H1 (cell line): ENCODE measurements around the gene RAB44. TPM values are rescaled to one million over a fixed set of nuclear protein-coding genes. Genes with fewer than 3 reads are reported as not detected.
A peak's percentile ranks its signal among the peaks of the same experiment; 100 is the strongest.

ENCODE experiments used
- CTCF ChIA-PET: fragments of 300-600 bp; sonication (Branson Sonifier 250); formaldehyde crosslinking; loops from one replicate; lab custom pipeline; 2021; ENCODE audit not compliant: partially characterized antibody; lab: Charles Lee
- POLR2A ChIA-PET: fragments of 300-600 bp; sonication (Branson Sonifier 250); formaldehyde crosslinking; loops from one replicate; lab custom pipeline; 2021; ENCODE audit warnings: inconsistent platforms; ENCODE audit not compliant: partially characterized antibody; lab: Charles Lee
- DNase-seq, 2 experiments: peaks; one replicate each; pipeline versions ENCODE4 v3.0.0 to v3.0.0-alpha.2; 2010 to 2022; ENCODE audit warnings: low spot score in 2 of 2, low read depth in 1 of 2, mixed read lengths in 1 of 2
- FAIRE-seq: peaks from 2 replicates; lab custom pipeline; 2011; peaks lifted over from hg19 to GRCh38; lab: Jason Lieb, UNC
- H2AFZ ChIP-seq: 2 replicates; pipeline ENCODE4 v1.8.1; 2012; ENCODE audit warnings: low read length, inconsistent platforms
- H2AK5ac ChIP-seq: 2 replicates; pipeline ENCODE4 v1.6.1; 2013; ENCODE audit warnings: low read depth, low read length
- H2BK120ac ChIP-seq: replicated peaks from 2 replicates; pipeline ENCODE3; 2013; ENCODE audit warnings: low read depth, low read length, inconsistent platforms
- H2BK12ac ChIP-seq: 2 replicates; pipeline ENCODE4 v1.6.1; 2013; ENCODE audit warnings: low read depth, low read length
- H2BK15ac ChIP-seq: 2 replicates; pipeline ENCODE4 v1.6.1; 2013; ENCODE audit warnings: low read length
- H2BK20ac ChIP-seq: 2 replicates; pipeline ENCODE4 v1.6.1; 2013; ENCODE audit warnings: low read length
- H2BK5ac ChIP-seq: 2 replicates; pipeline ENCODE4 v1.6.1; 2013; ENCODE audit warnings: low read depth, low read length
- H3K14ac ChIP-seq: 2 replicates; pipeline ENCODE4 v1.6.1; 2013; ENCODE audit warnings: inconsistent platforms; ENCODE audit not compliant: insufficient read length
- H3K18ac ChIP-seq: 2 replicates; pipeline ENCODE4 v1.6.1; 2013; ENCODE audit warnings: low read length; ENCODE audit errors: extremely low read depth
- H3K23ac ChIP-seq: 2 replicates; pipeline ENCODE4 v1.6.1; 2013; ENCODE audit warnings: inconsistent platforms; ENCODE audit not compliant: insufficient read length
- H3K23me2 ChIP-seq: 2 replicates; pipeline ENCODE4 v1.6.1; 2013; ENCODE audit warnings: low read depth, low read length
- H3K27ac ChIP-seq: 2 replicates; pipeline ENCODE4 v1.6.1; 2011; ENCODE audit warnings: low read depth, low read length, inconsistent platforms
- H3K27me3 ChIP-seq, 4 experiments: replicated peaks in 1 of 4; 1 replicate in 1 of 4; 2 replicates in 3 of 4; pipeline versions ENCODE4 v1.6.1 to v1.8.1; 2011 to 2013; ENCODE audit warnings: low read length in 3 of 4, mild to moderate bottlenecking in 3 of 4, inconsistent platforms in 2 of 4, mixed read lengths in 2 of 4, moderate library complexity in 1 of 4; ENCODE audit not compliant: control insufficient read depth in 3 of 4, insufficient read depth in 3 of 4; ENCODE audit errors: extremely low read depth in 1 of 4
- H3K36me3 ChIP-seq, 4 experiments: 2 replicates each; pipeline versions ENCODE4 v1.6.1 to v1.8.1; 2011 to 2013; ENCODE audit warnings: mild to moderate bottlenecking in 4 of 4, low read length in 3 of 4, moderate library complexity in 2 of 4, control low read depth in 1 of 4, inconsistent platforms in 1 of 4; ENCODE audit not compliant: insufficient read depth in 4 of 4, control insufficient read depth in 2 of 4
- H3K4ac ChIP-seq: replicated peaks from 2 replicates; pipeline ENCODE3; 2013; ENCODE audit warnings: low read length, low read depth, mixed read lengths, inconsistent platforms; ENCODE audit not compliant: insufficient read length
- H3K4me1 ChIP-seq, 4 experiments: replicated peaks in 1 of 4; 1 replicate in 1 of 4; 2 replicates in 3 of 4; pipeline versions ENCODE4 v1.6.1 to v1.8.1; 2011 to 2013; ENCODE audit warnings: low read length in 3 of 4, inconsistent platforms in 2 of 4, mixed read lengths in 1 of 4; ENCODE audit not compliant: insufficient read depth in 4 of 4, control insufficient read depth in 3 of 4
- H3K4me2 ChIP-seq, 2 experiments: 2 replicates each; pipeline versions ENCODE4 v1.6.1 to v1.8.1; 2011 to 2013; ENCODE audit warnings: low read depth in 2 of 2, low read length in 2 of 2, control low read depth in 1 of 2, inconsistent platforms in 1 of 2, mild to moderate bottlenecking in 1 of 2; ENCODE audit not compliant: insufficient read depth in 1 of 2
- H3K4me3 ChIP-seq, 4 experiments: fragments of 200-600, 300-600 bp in 1 of 4; sonication (generic), shearing (Covaris generic), sonication (Bioruptor Twin) in 1 of 4; 2 replicates each; pipeline versions ENCODE4 v1.5.1 to v1.8.1; 2011 to 2016; ENCODE audit warnings: low read length in 4 of 4, low read depth in 3 of 4, control low read depth in 2 of 4, inconsistent platforms in 2 of 4, mild to moderate bottlenecking in 2 of 4, mixed read lengths in 1 of 4, moderate library complexity in 1 of 4; ENCODE audit not compliant: insufficient read depth in 2 of 4; ENCODE audit errors: extremely low read depth in 1 of 4
- H3K56ac ChIP-seq: replicated peaks from 2 replicates; pipeline ENCODE3; 2013; ENCODE audit warnings: low read depth, mild to moderate bottlenecking, mixed read lengths, low read length, inconsistent platforms; ENCODE audit not compliant: insufficient read length
- H3K79me1 ChIP-seq: 2 replicates; pipeline ENCODE4 v1.6.1; 2013; ENCODE audit warnings: low read depth, low read length, control low read depth
- H3K79me2 ChIP-seq, 2 experiments: 2 replicates each; pipeline versions ENCODE4 v1.6.1 to v1.8.1; 2012 to 2013; ENCODE audit warnings: low read length in 2 of 2, mild to moderate bottlenecking in 2 of 2, inconsistent platforms in 1 of 2; ENCODE audit not compliant: insufficient read depth in 2 of 2, control insufficient read depth in 1 of 2
- H3K9ac ChIP-seq, 4 experiments: replicated peaks in 1 of 4; 1 replicate in 1 of 4; 2 replicates in 3 of 4; pipeline versions ENCODE4 v1.6.1 to v1.8.1; 2011 to 2013; ENCODE audit warnings: low read depth in 3 of 4, low read length in 3 of 4, control low read depth in 2 of 4, mild to moderate bottlenecking in 2 of 4, moderate library complexity in 2 of 4, inconsistent platforms in 1 of 4; ENCODE audit errors: extremely low read depth in 1 of 4
- H3K9me3 ChIP-seq, 2 experiments: 2 replicates each; pipeline versions ENCODE4 v1.6.1 to v1.8.1; 2012 to 2013; ENCODE audit warnings: mild to moderate bottlenecking in 2 of 2, moderate library complexity in 2 of 2, control low read depth in 1 of 2, inconsistent platforms in 1 of 2, low read depth in 1 of 2, low read length in 1 of 2, mixed read lengths in 1 of 2; ENCODE audit not compliant: insufficient read depth in 2 of 2
- H4K20me1 ChIP-seq, 2 experiments: replicated peaks in 1 of 2; 2 replicates each; pipeline versions ENCODE3 to v1.8.1; 2011 to 2013; ENCODE audit warnings: inconsistent platforms in 2 of 2, low read length in 2 of 2, mild to moderate bottlenecking in 1 of 2; ENCODE audit not compliant: insufficient read depth in 2 of 2, control insufficient read depth in 1 of 2
- H4K5ac ChIP-seq: 2 replicates; pipeline ENCODE4 v1.6.1; 2013; ENCODE audit warnings: low read length, low read depth, mixed read lengths, inconsistent platforms; ENCODE audit not compliant: insufficient read length
- H4K8ac ChIP-seq: 2 replicates; pipeline ENCODE4 v1.8.0; 2013; ENCODE audit warnings: mild to moderate bottlenecking, moderate library complexity, low read length, inconsistent platforms; ENCODE audit not compliant: insufficient read depth; ENCODE audit errors: extremely low read depth
- H4K91ac ChIP-seq: replicated peaks from 2 replicates; pipeline ENCODE3; 2013; ENCODE audit warnings: low read length, mixed read lengths, inconsistent platforms; ENCODE audit not compliant: insufficient read length
- BRCA1 ChIP-seq: IDR thresholded peaks from 2 replicates; pipeline ENCODE4 v1.6.1; 2012; ENCODE audit warnings: low read depth, low read length, improper control_type of control experiment
- CBX8 ChIP-seq: fragments of 300-800, 300-1000 bp; sonication (generic); IDR thresholded peaks from 2 replicates; pipeline ENCODE4 v1.7.1; 2016; ENCODE audit warnings: low read depth, low read length, borderline replicate concordance
- GTF2F1 ChIP-seq: IDR thresholded peaks from 2 replicates; pipeline ENCODE4 v1.6.1; 2012; ENCODE audit warnings: low read depth, low read length, improper control_type of control experiment, borderline replicate concordance
- HDAC6 ChIP-seq: IDR thresholded peaks from one replicate; pipeline ENCODE4 v1.7.1; 2012; ENCODE audit warnings: low read depth, mild to moderate bottlenecking, inconsistent platforms, low read length, moderate library complexity
- RFX5 ChIP-seq: IDR thresholded peaks from 2 replicates; pipeline ENCODE4 v1.6.1; 2011; ENCODE audit warnings: low read depth, low read length, improper control_type of control experiment, borderline replicate concordance
- SIRT6 ChIP-seq: IDR thresholded peaks from one replicate; pipeline ENCODE4 v1.7.1; 2012; ENCODE audit warnings: low read length, inconsistent platforms
- SIX5 ChIP-seq: IDR thresholded peaks from 2 replicates; pipeline ENCODE4 v1.6.1; 2011; ENCODE audit warnings: mild to moderate bottlenecking, low read depth, low read length
- ZNF274 ChIP-seq: IDR thresholded peaks from 2 replicates; pipeline ENCODE4 v1.7.0; 2012; ENCODE audit warnings: low read length, borderline replicate concordance; ENCODE audit errors: extremely low read depth
- WGBS, 2 experiments: shearing (Covaris generic) in 1 of 2; methylation state at CpG; one replicate each; pipeline versions ENCODE4 v1.1.6 to v1.1.7; 2013 to 2015; ENCODE audit warnings: low lambda C conversion rate in 2 of 2, mixed read lengths in 2 of 2, inconsistent platforms in 1 of 2, low coverage in 1 of 2, missing lambda C conversion rate in 1 of 2; ENCODE audit not compliant: insufficient replicate concordance in 2 of 2, insufficient coverage in 1 of 2, insufficient read length in 1 of 2; ENCODE audit errors: extremely low coverage in 1 of 2, missing lambda C conversion rate in 1 of 2; 5-methylcytosine and 5-hydroxymethylcytosine counted together
- polyA plus RNA-seq, 7 experiments: library from polyadenylated mRNA; depleted of rRNA in 3 of 7; stranded (reverse) in 5 of 7; unstranded in 2 of 7; fragments of >200 nt in 5 of 7; fragments of 200-250 nt in 2 of 7; gene quantifications; 1 replicate in 5 of 7; 2 replicates in 1 of 7; 4 replicates in 1 of 7; pipeline versions ENCODE4 v1.2.1 to v1.2.3, GENCODE V29; 2011 to 2013; ENCODE audit warnings: missing spikeins in 2 of 7, mixed read lengths in 2 of 7
- total RNA-seq: library from RNA; stranded (reverse); fragmentation: NEBNext Ultra II Directional; extraction: Animal tissue kit (Norgen Biotek cat#: 25700); gene quantifications from 2 replicates; pipeline ENCODE4 v1.2.1, GENCODE V29; 2021
- TF ChIP-seq, protein P1 (sequence below): IDR thresholded peaks from 2 replicates; pipeline ENCODE4 v1.6.1; 2011; ENCODE audit warnings: low read length, improper control_type of control experiment
- TF ChIP-seq, protein P2 (sequence below): IDR thresholded peaks from 2 replicates; pipeline ENCODE4 v1.6.1; 2012; ENCODE audit warnings: inconsistent platforms
- TF ChIP-seq, protein P3 (sequence below): IDR thresholded peaks from 2 replicates; pipeline ENCODE4 v1.6.1; 2012; ENCODE audit warnings: low read length, inconsistent platforms

RAB44 gene
- total and polyA plus RNA-seq, 2 of the 8 experiments (the other 6 are each of a cell fraction or from before 2014, with no cell fraction given), result 0.02 TPM; not detected in 1

DNA sequence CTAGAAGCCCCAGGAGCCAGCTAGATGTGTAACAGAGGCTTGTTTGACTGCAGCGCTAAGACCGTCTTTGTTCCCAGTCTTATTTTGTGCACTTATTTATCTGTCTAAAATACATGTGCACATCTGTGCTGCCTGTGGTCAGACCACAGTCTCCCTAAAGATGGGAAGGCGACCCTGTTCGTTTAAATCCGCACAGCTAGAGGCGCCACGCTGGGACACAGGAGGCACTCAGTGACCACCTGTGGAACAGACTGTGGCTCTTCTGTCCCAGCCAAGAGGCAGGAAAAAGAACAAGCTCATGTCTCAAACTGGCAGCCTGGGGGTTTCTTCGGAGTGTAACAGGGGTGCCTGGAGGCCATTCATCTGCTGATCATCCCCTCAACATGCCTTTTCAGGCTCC is 74.8 kb downstream of the RAB44 start:
- H3K4ac ChIP-seq, result no peak overlapping the region
- 66% methylated on average over 8 of the region's 8 CpGs; no CpG with 5 or more reads in 1 of the 2 experiments for WGBS, 2 experiments
- H3K14ac ChIP-seq, result no peak overlapping the region
- H3K23me2 ChIP-seq, result peaks cover 2% of the 10 kb centered on the region; the same call in 1 of the 2 replicates
- H2BK20ac ChIP-seq, result no peak overlapping the region
- no peak overlapping the region for H3K23ac ChIP-seq
- H3K18ac ChIP-seq, result no peak overlapping the region
- H3K27me3 ChIP-seq, result peaks cover 0 to 4% (median 1%) of the 10 kb centered on the region in 4 experiments; a peak in 1 of 7 replicates
- no peak overlapping the region for H4K91ac ChIP-seq
- peaks cover 0 to 22% (median 14%) of the 10 kb centered on the region in 4 experiments; a peak in 6 of 7 replicates for H3K4me1 ChIP-seq
- DNase-seq (no peak), FAIRE-seq (no peak)
- H4K8ac ChIP-seq, result peak overlapping the region; percentile 77
- H2BK15ac ChIP-seq, result no peak overlapping the region
- CTCF ChIA-PET, result interaction anchor here (0.6 to 13.6 kb wide), 14 partner anchors 7 to 331 kb away, joined by 3 to 293 read pairs (median 4); no protein-coding TSS in a partner anchor
- H3K27ac ChIP-seq, result no peak overlapping the region
- H3K4me3 ChIP-seq, result no peak overlapping the region
- H4K20me1 ChIP-seq, result no peaks in the 10 kb centered on the region
- H3K9me3 ChIP-seq, result no peaks in the 10 kb centered on the region
- no peaks in the 10 kb centered on the region for H3K79me1 ChIP-seq
- POLR2A ChIA-PET, result no interaction called here
- H2BK5ac ChIP-seq, result no peak overlapping the region
- H2BK120ac ChIP-seq, result no peak overlapping the region
- no peak overlapping the region for H2AK5ac ChIP-seq
- H3K79me2 ChIP-seq, result no peaks in the 10 kb centered on the region
- H3K4me2 ChIP-seq, result peak overlapping the region; percentile 13 to 16; a peak in 1 of 4 replicates
- no peak overlapping the region for H4K5ac ChIP-seq
- no peak overlapping the region for H3K56ac ChIP-seq
- no peak overlapping the region for H3K9ac ChIP-seq
- H2AFZ ChIP-seq, result peak overlapping the region; percentile 47; the same call in 1 of the 2 replicates
- H2BK12ac ChIP-seq, result no peak overlapping the region
- no peaks in the 10 kb centered on the region for H3K36me3 ChIP-seq
- TF ChIP-seq BRCA1 (no peak), SIX5 (no peak), GTF2F1 (no peak), CBX8 (no peak), RFX5 (no peak), HDAC6 (no peak), ZNF274 (no peak), SIRT6 (no peak)
- TF ChIP-seq, protein P1, sequence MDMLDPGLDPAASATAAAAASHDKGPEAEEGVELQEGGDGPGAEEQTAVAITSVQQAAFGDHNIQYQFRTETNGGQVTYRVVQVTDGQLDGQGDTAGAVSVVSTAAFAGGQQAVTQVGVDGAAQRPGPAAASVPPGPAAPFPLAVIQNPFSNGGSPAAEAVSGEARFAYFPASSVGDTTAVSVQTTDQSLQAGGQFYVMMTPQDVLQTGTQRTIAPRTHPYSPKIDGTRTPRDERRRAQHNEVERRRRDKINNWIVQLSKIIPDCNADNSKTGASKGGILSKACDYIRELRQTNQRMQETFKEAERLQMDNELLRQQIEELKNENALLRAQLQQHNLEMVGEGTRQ, result no peak
- TF ChIP-seq, protein P2, sequence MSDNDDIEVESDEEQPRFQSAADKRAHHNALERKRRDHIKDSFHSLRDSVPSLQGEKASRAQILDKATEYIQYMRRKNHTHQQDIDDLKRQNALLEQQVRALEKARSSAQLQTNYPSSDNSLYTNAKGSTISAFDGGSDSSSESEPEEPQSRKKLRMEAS, result no peak
- TF ChIP-seq, protein P3, sequence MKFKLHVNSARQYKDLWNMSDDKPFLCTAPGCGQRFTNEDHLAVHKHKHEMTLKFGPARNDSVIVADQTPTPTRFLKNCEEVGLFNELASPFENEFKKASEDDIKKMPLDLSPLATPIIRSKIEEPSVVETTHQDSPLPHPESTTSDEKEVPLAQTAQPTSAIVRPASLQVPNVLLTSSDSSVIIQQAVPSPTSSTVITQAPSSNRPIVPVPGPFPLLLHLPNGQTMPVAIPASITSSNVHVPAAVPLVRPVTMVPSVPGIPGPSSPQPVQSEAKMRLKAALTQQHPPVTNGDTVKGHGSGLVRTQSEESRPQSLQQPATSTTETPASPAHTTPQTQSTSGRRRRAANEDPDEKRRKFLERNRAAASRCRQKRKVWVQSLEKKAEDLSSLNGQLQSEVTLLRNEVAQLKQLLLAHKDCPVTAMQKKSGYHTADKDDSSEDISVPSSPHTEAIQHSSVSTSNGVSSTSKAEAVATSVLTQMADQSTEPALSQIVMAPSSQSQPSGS, result no peak
